ENCODE measurements around the gene CDH4. TPM values are rescaled to one million over a fixed set of nuclear protein-coding genes. Genes with fewer than 3 reads are reported as not detected.

CDH4 gene
- total RNA-seq, 2 donors from 2014 or later, result not detected

DNA sequence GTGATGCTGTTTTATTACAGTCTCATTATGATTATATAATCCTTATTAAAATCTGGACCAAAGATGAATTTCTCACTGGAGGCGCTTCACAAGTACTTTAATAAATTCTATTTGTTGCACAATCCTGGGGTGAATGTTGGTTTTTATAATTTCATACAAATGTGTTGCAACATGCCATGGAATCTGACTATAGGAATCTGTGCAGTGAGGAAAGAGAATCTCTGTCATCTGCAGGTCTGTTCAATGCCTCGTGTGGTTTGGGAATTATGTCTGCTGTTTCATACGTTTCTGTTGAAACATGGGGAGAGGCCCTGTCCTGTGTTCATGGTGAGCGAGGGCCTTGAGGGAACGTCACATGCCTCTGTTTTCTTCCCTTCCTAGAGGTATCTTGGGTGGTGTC is 277.3 kb downstream of the CDH4 start:
- Histone ChIP-seq H3K27me3 (replicated peaks; ENCODE audit: insufficient read depth) (no peaks in the 10 kb centered on the region), H3K4me1 (ENCODE audit: control insufficient read depth in 1 of 2, low read depth in 2 of 2) (no peaks in the 10 kb centered on the region), H3K4me3 (no peak overlapping the region), H3K9me3 (no peaks in the 10 kb centered on the region), H3K36me3 (no peaks in the 10 kb centered on the region), H3K27ac (no peak overlapping the region)
- no peak for TF ChIP-seq CTCF (IDR thresholded peaks at IDR 0.05)
- DNase-seq (ENCODE audit: low spot score), result no peak
- no peak for ATAC-seq (ENCODE audit: insufficient number of reproducible peaks, low FRiP score, low read depth)

- Histone ChIP-seq H3K36me3 (no peaks in the 10 kb centered on the region), H3K27me3 (replicated peaks; ENCODE audit: insufficient read depth) (no peaks in the 10 kb centered on the region), H3K9me3 (no peaks in the 10 kb centered on the region), H3K27ac (no peak overlapping the region), H3K4me3 (no peak overlapping the region), H3K4me1 (ENCODE audit: control insufficient read depth in 1 of 2, low read depth in 2 of 2) (no peaks in the 10 kb centered on the region)
- no peak for TF ChIP-seq CTCF (IDR thresholded peaks at IDR 0.05)
- DNase-seq (ENCODE audit: low spot score), result no peak
- no peak for ATAC-seq (ENCODE audit: insufficient number of reproducible peaks, low FRiP score, low read depth)
These were observed 279.7 kb downstream of the CDH4 start for GRCh38 chr20:61531553-61532345.

- no peak for TF ChIP-seq CTCF (IDR thresholded peaks at IDR 0.05)
- no peak overlapping the region for H3K27ac ChIP-seq
- DNase-seq (ENCODE audit: low spot score), result no peak
- H3K36me3 ChIP-seq, result no peaks in the 10 kb centered on the region
- no peaks in the 10 kb centered on the region for H3K9me3 ChIP-seq
- no peaks in the 10 kb centered on the region for H3K4me1 ChIP-seq (ENCODE audit: control insufficient read depth in 1 of 2, low read depth in 2 of 2)
- H3K27me3 ChIP-seq (replicated peaks; ENCODE audit: insufficient read depth), result no peaks in the 10 kb centered on the region
- ATAC-seq (ENCODE audit: insufficient number of reproducible peaks, low FRiP score, low read depth), result no peak
- no peak overlapping the region for H3K4me3 ChIP-seq
These were observed 280.7 kb downstream of the CDH4 start for GRCh38 chr20:61532736-61533135.

- no peaks in the 10 kb centered on the region for H3K27me3 ChIP-seq (replicated peaks; ENCODE audit: insufficient read depth)
- ATAC-seq (ENCODE audit: insufficient number of reproducible peaks, low FRiP score, low read depth), result no peak
- H3K4me3 ChIP-seq, result no peak overlapping the region
- no peak overlapping the region for H3K27ac ChIP-seq
- H3K36me3 ChIP-seq, result no peaks in the 10 kb centered on the region
- no peak for DNase-seq (ENCODE audit: low spot score)
- H3K4me1 ChIP-seq (ENCODE audit: control insufficient read depth in 1 of 2, low read depth in 2 of 2), result no peaks in the 10 kb centered on the region
- no peak for TF ChIP-seq CTCF (IDR thresholded peaks at IDR 0.05)
- H3K9me3 ChIP-seq, result no peaks in the 10 kb centered on the region
These were observed 281.2 kb downstream of the CDH4 start for GRCh38 chr20:61533231-61533631.

GRCh38 chr20:61534346-61534745 is 282.3 kb downstream of the CDH4 start:
- TF ChIP-seq CTCF (IDR thresholded peaks at IDR 0.05), result no peak
- no peak for DNase-seq (ENCODE audit: low spot score)
- H3K4me1 ChIP-seq (ENCODE audit: control insufficient read depth in 1 of 2, low read depth in 2 of 2), result no peaks in the 10 kb centered on the region
- no peak for ATAC-seq (ENCODE audit: insufficient number of reproducible peaks, low FRiP score, low read depth)
- H3K27me3 ChIP-seq (replicated peaks; ENCODE audit: insufficient read depth), result no peaks in the 10 kb centered on the region
- no peak overlapping the region for H3K4me3 ChIP-seq
- no peaks in the 10 kb centered on the region for H3K9me3 ChIP-seq
- no peak overlapping the region for H3K27ac ChIP-seq
- no peaks in the 10 kb centered on the region for H3K36me3 ChIP-seq
